Measurements from ENCODE around the gene PRKN. TPM values are rescaled to one million over a fixed set of nuclear protein-coding genes. Genes with fewer than 3 reads are reported as not detected.

The PRKN gene
- total RNA-seq, 4 donors from 2014 or later: 5.5 to 17.9 (median 6.8) TPM

GRCh38 chr6:162674452-162674851 is 53.1 kb downstream of the PRKN start:
- no peaks in the 10 kb centered on the region for H3K27me3 ChIP-seq
- H3K4me1 ChIP-seq: no peaks in the 10 kb centered on the region
- TF ChIP-seq EP300 (IDR thresholded peaks at IDR 0.05) (no peak), CTCF (IDR thresholded peaks at IDR 0.05) (no peak), POLR2A (IDR thresholded peaks at IDR 0.05) (no peak)
- H3K27ac ChIP-seq: no peak overlapping the region
- 78 to 84% methylated on average over 3 of the region's 3 CpGs for WGBS, 2 donors
- no peaks in the 10 kb centered on the region for H3K36me3 ChIP-seq
- no peak overlapping the region for H3K4me3 ChIP-seq
- DNase-seq (ENCODE audit: low spot score in 2 of 2): no peak
- no peaks in the 10 kb centered on the region for H3K9me3 ChIP-seq

- no peak overlapping the region for H3K27ac ChIP-seq
- no peaks in the 10 kb centered on the region for H3K36me3 ChIP-seq
- no peaks in the 10 kb centered on the region for H3K4me1 ChIP-seq
- H3K4me3 ChIP-seq: no peak overlapping the region
- DNase-seq (ENCODE audit: low spot score in 2 of 2): no peak
- H3K9me3 ChIP-seq: no peaks in the 10 kb centered on the region
- H3K27me3 ChIP-seq: no peaks in the 10 kb centered on the region
- TF ChIP-seq CTCF (IDR thresholded peaks at IDR 0.05): no peak
- TF ChIP-seq EP300 (IDR thresholded peaks at IDR 0.05): no peak
- TF ChIP-seq POLR2A (IDR thresholded peaks at IDR 0.05): no peak
- 94 to 95% methylated on average over 4 of the region's 4 CpGs for WGBS, 2 donors
Observed at GRCh38 chr6:162671580-162672165, 55.9 kb downstream of the PRKN start.

GRCh38 chr6:162670345-162670744 is 57.2 kb downstream of the PRKN start:
- WGBS, 2 donors: 85 to 96% methylated on average over 3 of the region's 3 CpGs
- Histone ChIP-seq H3K4me3 (no peak overlapping the region), H3K36me3 (no peaks in the 10 kb centered on the region), H3K27me3 (no peaks in the 10 kb centered on the region), H3K9me3 (peaks cover 0 to 3% (median 0%) of the 10 kb centered on the region in 4 donors), H3K4me1 (no peaks in the 10 kb centered on the region), H3K27ac (no peak overlapping the region)
- TF ChIP-seq POLR2A (IDR thresholded peaks at IDR 0.05): no peak
- TF ChIP-seq EP300 (IDR thresholded peaks at IDR 0.05): no peak
- no peak for TF ChIP-seq CTCF (IDR thresholded peaks at IDR 0.05)
- no peak for DNase-seq (ENCODE audit: low spot score in 2 of 2)

GRCh38 chr6:162666246-162666645 is 61.3 kb downstream of the PRKN start:
- no peak overlapping the region for H3K4me3 ChIP-seq
- DNase-seq (ENCODE audit: low spot score in 2 of 2): no peak
- TF ChIP-seq CTCF (IDR thresholded peaks at IDR 0.05) (no peak), POLR2A (IDR thresholded peaks at IDR 0.05) (no peak), EP300 (IDR thresholded peaks at IDR 0.05) (no peak)
- H3K36me3 ChIP-seq: no peaks in the 10 kb centered on the region
- no peaks in the 10 kb centered on the region for H3K4me1 ChIP-seq
- H3K27ac ChIP-seq: no peak overlapping the region
- WGBS, 2 donors: 69 to 70% methylated on average over 2 of the region's 2 CpGs
- H3K9me3 ChIP-seq: peaks cover 0 to 3% (median 0%) of the 10 kb centered on the region in 4 donors
- no peaks in the 10 kb centered on the region for H3K27me3 ChIP-seq

DNA sequence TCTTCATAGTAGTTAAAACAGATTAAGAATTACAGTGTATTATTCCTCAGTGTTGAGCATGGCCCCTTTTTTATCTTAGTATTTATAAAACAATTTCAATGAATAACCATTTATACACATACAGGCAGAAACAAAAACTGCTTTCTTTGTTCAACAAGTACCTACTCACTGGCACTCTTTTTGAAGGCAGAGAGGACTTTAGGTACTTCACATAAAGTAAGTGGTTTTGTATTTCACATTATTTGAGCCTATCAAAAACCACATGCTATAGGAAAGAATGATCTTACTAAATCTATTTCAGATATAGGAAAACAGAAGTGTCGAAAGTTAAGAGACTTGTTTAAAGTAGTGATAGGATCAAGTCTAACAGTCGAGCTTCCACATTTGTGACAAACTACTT is 73.8 kb downstream of the PRKN start:
- Histone ChIP-seq H3K9me3 (no peaks in the 10 kb centered on the region), H3K4me1 (no peaks in the 10 kb centered on the region), H3K4me3 (no peak overlapping the region), H3K36me3 (no peaks in the 10 kb centered on the region), H3K27ac (no peak overlapping the region), H3K27me3 (no peaks in the 10 kb centered on the region)
- no peak for TF ChIP-seq CTCF (IDR thresholded peaks at IDR 0.05)
- TF ChIP-seq EP300 (IDR thresholded peaks at IDR 0.05): no peak
- TF ChIP-seq POLR2A (IDR thresholded peaks at IDR 0.05): no peak
- WGBS, 2 donors: 82 to 92% methylated on average over 2 of the region's 2 CpGs
- DNase-seq (ENCODE audit: low spot score in 2 of 2): no peak

Data from tibial nerve (tissue), 4 donors.